D341Med (cell line): ENCODE measurements around the gene DEFB128.
A peak's percentile ranks its signal among the peaks of the same experiment; 100 is the strongest.
"Not testable (repeated sequence)": the region's sequence is repeated elsewhere in the genome, so short reads cannot be mapped to it uniquely, and the experiment has no call there.

Experiments used
- DNase-seq: peaks from one replicate; pipeline ENCODE4 v3.0.0; 2012; ENCODE audit warnings: low spot score

DEFB128 gene

GRCh38 chr20:189611-190010, at the start of gene DEFB128:
TSS of gene DEFB128 (minus strand) at chr20:189711. CDS start at chr20:189623, 88 bp downstream.
- DNase-seq: no peak

GRCh38 chr20:237929-238328, 48.4 kb upstream of the DEFB128 start:
- no peak for DNase-seq

- DNase-seq: no peak
Observed at GRCh38 chr20:237489-237888, 48.0 kb upstream of the DEFB128 start.

DNA sequence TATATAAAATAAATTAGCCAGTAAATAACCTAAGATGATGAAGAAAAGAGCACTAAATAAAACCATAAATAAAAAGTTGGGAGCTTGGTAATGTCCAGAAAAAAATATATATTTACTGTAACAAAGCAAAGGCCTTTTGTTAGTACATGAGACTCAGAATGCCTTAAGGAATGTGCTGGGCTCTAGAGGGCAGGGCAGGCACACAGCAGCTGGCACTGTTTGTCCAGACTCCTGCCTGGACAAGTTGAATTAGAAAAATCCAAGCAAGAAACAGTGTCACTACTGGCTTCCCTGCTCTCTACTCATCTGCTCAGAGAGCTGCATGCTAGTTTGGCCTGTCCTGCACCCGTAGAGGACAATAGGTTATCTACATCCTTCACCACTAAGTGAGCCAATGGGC, 46.4 kb upstream of the DEFB128 start:
- peak; percentile 49 for DNase-seq

GRCh38 chr20:227439-228105, 38.1 kb upstream of the DEFB128 start:
- DNase-seq: no peak

DNA sequence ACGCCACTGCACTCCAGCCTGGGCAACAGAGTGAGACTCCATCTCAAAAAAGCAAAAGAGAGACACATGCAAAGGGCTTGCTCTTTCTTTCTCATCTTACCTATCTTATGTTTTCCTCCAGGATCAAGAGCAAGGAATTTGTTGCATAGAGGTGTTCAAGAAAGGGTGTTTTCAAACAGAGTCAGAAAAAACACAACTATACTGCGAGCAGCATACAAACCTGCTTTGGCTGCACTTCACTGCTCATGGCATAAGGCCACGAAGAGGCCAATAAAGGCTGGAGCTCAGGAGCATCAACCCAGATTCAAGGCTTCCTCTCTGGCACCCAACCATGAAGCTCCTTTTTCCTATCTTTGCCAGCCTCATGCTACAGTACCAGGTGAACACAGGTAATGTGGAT, 37.4 kb upstream of the DEFB128 start, which contains the start of gene DEFB129:
Gene DEFB129 (plus strand): TSS at position 301 of the 400 bp plus-strand sequence. CDS start 31 bp downstream, at position 332.
- DNase-seq: no peak

DNA sequence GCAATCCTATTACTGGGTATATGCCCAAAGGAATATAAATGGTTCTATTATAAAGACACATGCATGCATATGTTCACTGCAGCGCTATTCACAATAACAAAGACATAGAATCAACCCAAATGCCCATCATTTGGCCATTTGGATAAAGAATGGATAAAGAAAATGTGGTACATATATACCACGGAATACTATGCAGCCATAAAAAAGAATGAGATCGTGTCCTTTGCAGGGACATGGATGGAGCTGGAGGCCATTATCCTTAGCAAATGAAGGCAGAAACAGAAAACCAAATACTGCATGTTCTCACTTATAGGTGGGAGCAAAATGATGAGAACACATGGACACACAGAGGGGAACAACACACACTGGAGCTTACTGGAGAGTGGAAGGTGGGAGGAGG, 36.4 kb upstream of the DEFB128 start:
- not testable (repeated sequence) for DNase-seq

- no peak for DNase-seq
Observed at GRCh38 chr20:221258-221830, 31.8 kb upstream of the DEFB128 start.

DNA sequence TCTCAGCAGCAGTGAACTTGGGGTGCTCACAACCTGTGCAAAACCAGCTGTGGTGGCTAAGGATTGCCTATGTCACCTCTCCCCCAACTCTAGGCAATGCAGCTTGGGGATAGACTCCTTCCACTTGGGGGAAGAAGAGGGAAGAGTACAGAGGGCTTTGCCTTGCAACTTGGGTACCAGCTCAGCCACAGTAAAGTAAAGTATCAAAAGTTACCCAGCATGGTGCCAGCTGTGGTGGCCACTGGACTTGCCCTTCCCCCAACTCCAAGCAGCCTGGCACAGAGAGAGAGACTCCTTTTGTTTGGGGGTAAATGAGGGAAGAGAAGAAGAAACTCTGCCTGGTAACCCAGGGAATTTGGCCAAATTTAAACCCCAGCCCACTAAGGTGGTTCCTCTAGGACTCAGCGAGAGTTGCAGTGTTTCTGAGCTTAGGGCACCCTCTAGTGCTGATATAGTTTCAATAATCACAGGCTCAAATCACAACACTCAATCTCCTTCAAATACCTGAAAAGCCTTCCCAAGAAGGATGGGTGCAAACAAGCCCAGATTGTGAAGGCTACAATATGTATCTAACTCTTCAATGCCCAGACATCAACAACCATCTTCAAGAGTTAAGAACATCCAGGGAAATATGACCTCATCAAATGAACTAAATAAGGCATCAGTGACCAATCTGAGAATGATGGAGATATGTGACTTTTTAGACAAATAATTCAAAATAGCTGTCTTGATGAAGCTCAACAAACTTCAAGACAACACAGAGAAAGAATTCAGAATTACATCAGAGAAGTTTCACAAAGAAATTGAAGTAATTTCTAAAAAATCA, 30.0 kb upstream of the DEFB128 start:
- peak; percentile 61 for DNase-seq

GRCh38 chr20:217266-217665, 27.8 kb upstream of the DEFB128 start:
- DNase-seq: no peak

GRCh38 chr20:215796-216195, 26.3 kb upstream of the DEFB128 start:
- no peak for DNase-seq

GRCh38 chr20:214383-214782, 24.9 kb upstream of the DEFB128 start:
- DNase-seq: no peak

GRCh38 chr20:210809-211502, 21.4 kb upstream of the DEFB128 start:
- no peak for DNase-seq

DNA sequence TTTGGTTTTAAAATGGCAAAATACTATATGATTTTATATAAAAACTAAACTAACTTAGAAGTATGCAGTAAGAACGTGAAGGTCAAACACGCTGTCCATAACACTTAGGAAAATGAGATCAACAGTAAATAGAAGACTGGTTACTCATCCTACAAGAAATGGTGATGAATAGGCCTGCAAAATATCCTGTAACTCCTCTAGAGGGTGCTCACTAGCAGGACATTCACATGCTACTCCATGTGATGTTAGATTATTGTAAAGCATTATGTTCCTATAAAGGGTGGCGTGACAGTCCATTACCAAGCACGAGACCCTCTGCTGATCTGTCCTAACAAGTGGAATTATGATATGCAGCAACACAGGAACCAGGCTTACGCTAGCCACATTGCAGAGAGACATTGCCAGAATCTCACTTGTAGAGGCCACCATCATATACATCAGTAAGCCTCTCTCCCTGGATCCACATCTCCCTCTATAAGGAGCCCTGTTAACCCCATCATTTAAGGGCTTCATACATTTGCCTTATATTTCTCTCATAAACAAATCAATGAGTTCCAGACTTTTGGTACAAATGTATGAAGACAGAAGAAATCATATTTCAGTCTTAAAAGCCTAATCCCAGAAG, 19.5 kb upstream of the DEFB128 start:
- DNase-seq: peak; percentile 54

DNA sequence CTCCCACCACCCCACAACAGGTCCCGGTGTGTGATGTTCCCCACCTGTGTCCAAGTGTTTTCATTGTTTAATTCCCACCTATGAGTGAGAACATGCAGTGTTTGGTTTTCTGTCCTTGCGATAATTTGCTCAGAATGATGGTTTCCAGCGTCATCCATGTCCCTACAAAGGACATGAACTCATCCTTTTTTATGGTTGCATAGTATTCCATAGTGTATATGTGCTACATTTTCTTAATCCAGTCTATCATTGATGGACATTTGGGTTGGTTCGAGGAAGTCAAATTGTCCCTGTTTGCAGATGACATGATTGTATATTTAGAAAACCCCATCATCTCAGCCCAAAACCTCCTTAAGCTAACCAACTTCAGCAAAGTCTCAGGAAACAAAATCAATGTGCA, 14.1 kb upstream of the DEFB128 start:
- not testable (repeated sequence) for DNase-seq

DNA sequence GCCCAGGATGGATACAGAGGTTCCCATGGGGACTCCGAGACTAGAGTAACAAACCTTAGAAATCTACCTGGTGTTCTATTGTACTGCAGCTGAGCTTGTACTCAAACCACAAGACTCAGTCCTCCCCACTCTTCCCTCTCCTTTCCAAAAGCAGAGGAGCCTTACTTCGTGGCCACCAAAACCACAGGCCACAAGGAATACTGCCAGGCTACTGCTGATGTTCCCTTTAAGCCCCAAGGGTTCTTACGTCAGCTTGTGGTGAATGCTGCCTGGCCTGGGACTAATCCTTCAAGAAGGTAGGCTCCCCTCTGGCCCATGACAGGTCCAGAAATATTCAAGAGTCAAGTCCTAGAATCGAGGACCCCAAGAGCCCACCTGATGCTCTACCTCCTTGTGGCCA, 10.5 kb upstream of the DEFB128 start:
- DNase-seq: no peak

DNA sequence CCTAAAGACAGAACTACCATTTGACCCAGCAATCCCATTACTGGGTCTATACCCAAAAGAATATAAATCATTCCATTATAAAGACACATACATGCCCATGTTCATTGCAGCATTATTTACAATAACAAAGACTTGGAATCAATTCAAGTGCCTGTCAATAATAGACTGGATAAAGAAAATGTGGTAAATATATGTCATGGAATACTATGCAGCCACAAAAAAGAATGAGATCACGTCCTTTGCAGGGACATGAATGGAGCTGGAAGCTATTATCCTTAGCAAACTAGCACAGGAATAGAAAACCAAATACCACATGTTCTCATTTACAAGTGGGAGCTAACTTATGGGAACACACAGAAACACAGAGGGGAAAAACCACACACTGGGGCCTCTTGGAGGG, 8.7 kb upstream of the DEFB128 start:
- DNase-seq: no peak

DNA sequence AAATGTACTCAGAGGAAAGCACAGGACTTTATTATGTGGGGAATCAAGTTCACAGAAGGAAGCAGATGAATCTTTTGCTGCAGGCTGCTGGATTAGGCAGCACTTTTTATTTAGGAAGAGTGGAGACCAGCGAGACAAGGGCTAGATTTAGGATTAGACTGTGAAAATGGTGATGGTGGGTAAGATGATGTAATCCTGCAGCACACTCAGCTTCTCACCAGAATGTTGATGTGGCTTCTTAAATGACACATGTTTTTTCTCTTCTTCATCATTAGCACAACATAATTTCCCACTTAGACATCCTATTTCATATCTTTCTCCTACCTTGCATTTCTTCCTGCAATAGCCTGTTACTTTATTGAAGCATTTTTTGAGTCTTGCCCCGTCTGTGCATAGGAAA, 1.8 kb downstream of the DEFB128 start:
- no peak for DNase-seq

GRCh38 chr20:184288-184687, 5.2 kb downstream of the DEFB128 start:
- DNase-seq: no peak

GRCh38 chr20:168876-169275, 20.6 kb downstream of the DEFB128 start:
- no peak for DNase-seq

- no peak for DNase-seq
Observed at GRCh38 chr20:164618-165017, 24.9 kb downstream of the DEFB128 start.

DNA sequence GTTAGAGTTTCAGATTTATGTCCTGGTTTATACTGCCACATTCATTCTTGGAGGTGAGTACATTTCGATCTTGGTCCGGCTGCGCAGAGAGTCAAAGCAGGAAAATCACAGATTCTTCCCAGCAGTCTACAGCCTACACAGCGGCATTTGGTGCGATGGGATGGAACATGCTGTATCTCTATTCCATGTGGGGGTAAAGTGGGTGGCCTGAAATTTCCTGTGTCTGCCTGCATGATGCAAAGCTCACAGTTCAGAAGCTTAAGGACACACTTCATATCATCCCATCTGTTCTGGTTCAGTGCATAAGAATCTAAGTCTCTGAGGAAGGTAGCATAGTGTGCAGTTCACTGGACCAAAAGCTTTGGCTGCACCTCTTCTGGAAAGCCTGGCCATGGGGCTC, 32.4 kb downstream of the DEFB128 start, which contains the start of gene DEFB127:
Gene DEFB127 (plus strand): TSS at position 301 of the 400 bp plus-strand sequence. CDS start 91 bp downstream, at position 392.
- no peak for DNase-seq
